ENCODE results near the gene ELF1.
"Not testable (repeated sequence)": the region's sequence is repeated elsewhere in the genome, so short reads cannot be mapped to it uniquely, and the experiment has no call there.

Gene ELF1

GRCh38 chr13:41040584-41041334 is 21.6 kb upstream of the ELF1 start:
- DNase-seq (ENCODE audit: low spot score): no peak

DNA sequence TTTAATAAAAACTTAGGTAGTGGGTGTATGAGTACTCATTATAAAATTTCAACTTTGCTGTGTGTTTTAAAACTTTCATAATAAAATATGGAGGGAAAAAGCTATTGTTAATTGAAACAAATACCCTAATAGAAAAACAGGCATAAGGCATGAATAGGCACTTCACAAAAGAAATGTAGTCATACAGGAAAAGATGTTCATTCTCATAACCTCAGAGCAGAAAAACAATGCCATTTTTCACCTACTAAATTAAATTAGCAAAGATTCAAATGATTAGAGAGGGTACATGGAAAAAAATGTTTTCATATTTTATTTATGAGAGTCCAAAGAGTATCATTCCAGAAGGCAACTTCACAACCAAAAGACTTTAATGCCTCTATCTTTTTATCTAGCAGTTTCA is 20.6 kb upstream of the ELF1 start:
- DNase-seq (ENCODE audit: low spot score): no peak

GRCh38 chr13:41036557-41036956 is 17.4 kb upstream of the ELF1 start:
- not testable (repeated sequence) for DNase-seq (ENCODE audit: low spot score)

DNA sequence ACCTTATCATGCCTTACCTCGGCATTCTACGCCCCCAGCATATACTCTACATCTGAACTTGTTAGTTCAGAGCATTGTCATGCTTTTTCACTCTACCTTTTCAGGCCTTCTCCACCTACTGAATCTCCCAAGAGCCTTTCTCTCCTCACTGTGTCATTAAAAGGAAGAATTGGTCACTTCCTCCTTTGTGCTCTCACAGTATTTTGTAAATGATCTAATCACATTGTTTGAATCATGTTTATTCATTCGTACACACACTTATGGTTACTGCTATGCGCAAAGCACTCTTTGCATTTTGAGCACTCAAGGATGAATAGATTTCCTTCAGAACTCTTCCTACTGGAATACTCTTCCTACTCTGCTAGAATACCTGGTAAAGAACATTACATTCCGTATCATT is 15.8 kb upstream of the ELF1 start:
- no peak for DNase-seq (ENCODE audit: low spot score)

DNA sequence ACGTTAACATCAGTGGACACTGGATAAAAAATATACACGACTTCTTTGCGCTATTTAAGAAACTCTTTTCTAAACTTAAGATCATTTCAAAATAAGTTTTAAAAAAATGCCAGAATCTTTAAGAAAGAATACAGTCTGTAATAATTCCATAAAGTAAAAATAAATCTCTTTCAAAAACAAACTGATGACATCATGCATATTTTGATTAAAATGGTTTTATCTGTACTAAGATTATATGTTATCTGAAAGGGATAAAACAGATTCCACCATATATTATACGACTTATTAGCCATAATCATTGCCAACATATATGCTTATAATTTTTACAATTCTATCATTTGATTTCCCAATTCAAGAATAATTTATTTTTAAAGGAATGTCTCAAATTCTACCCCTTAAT is 15.3 kb upstream of the ELF1 start:
- no peak for DNase-seq (ENCODE audit: low spot score)

DNA sequence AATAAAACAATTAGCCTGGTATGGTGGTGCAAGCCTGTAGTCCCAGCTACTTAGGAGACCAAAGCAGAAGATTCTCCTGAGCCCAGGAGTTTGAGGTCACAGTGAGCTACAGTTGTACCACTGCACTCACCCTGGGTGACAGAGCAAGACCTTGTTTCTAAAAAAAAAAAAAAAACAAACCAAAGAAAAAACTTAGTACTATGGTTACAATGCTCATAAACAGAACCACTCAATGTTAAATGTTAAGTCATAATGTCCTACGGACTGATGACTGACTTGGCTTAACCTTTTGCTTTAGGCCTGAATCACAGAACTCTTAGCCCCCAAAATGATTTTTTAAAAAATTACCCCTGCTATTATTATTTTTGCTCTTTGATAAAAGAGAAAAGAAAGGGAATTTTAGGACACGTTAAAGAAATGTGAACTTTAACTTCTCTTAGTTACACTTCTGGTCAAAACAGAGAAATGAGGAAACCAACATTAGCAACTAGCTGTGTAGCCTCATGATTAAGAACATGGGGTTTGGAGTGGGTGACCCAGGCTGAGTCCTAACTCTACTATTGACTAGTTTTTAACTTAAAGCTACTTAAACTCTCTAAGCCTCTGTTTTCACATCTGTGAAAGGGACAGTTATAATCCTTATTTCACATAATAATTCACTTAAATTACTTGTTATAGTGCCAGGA is 13.7 kb upstream of the ELF1 start:
- DNase-seq (ENCODE audit: low spot score): no peak

GRCh38 chr13:41029629-41030028 is 10.5 kb upstream of the ELF1 start:
- no peak for DNase-seq (ENCODE audit: low spot score)

DNA sequence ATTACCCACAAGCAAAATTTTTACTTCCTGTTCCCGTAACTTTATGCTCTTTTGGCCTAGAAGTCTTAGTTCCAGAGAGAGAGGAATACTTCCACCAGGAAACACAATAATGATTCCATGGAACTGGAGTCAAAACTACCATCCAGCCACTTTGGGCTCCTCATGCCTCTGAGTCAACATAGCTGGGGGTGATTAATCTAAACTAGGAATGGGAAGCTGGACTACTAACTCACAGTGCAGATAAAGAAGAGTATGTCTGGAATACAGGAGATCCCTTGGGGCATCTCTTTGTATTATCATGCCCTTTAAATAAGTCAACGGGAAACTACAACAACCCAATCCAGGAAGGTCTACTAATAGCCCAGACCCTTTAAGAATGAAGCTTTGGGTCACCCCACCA is 8.9 kb upstream of the ELF1 start:
- no peak for DNase-seq (ENCODE audit: low spot score)

DNA sequence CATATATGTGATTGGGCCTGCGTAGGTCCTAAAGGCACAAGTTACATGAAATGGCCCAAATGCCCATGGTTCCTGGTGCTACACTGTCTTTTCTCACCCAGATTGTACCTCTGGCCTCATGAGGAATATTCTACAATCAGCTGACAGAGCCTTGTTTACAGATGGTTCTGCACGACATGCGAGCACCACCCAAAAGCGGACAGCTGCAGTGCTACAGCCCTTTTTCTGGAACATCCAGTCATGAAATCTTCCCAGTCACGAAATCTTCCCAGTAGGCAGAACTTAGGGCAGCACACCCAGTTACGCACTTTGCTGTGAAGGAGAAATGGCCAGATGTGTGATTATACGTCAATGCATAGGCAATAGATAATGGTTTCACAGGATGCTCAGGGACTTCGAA is 7.7 kb upstream of the ELF1 start:
- DNase-seq (ENCODE audit: low spot score): no peak

DNA sequence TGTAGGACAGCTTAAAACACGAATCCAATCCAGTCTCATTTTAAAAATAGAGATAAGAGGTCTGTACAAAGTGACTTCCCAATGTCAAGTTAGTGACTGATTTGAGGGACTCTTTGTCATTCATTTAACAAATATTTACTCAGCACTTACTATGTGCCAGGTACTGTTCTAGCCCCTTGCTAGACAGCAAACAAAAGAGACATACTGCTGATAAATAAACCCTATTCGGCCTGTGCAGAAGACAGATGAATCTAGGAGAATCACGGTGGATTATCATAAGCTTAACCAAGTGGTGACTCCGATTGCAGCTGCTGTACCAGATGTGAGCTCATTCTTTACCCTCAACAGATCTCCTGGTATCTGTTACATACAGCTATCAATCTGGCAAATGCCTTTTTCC is 6.4 kb upstream of the ELF1 start:
- DNase-seq (ENCODE audit: low spot score): no peak

DNA sequence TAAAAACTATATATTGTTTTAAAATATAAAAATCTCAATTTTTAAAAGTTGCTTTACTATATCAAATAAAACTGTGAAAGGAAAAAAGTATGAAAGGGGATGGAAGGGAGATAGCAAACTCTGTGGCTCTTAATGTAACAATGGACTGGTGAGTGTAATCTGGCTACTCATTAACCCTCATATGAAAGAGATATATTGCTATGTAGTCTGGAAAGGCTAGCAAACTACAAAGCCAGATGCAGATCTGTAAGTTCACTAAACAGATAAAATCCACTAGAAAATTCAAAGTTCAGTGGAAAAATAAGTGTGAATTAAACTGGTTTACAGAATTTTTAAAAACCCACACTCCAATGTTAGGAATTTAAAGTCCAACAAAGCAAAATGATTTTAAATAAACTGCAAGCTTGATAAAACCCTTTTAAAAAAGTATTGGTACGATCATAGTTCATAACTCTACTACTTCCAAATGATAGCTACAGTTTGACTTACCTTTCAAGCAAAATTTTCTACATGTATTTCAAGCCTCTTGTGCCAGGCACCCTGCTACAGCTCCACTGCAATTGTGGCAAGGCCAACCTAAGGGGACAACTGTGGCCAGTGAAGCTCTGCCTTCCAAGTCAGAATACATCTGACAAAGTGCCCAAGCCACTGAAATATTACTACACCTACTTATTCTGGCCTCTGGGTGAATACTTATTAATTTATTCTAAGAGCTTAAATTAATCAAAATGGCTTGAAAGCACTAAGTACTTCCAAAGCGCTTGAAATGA is 647 bp upstream of the ELF1 start:
- DNase-seq (ENCODE audit: low spot score): no peak

GRCh38 chr13:41018602-41018948 is 541 bp downstream of the ELF1 start:
- no peak for DNase-seq (ENCODE audit: low spot score)

DNA sequence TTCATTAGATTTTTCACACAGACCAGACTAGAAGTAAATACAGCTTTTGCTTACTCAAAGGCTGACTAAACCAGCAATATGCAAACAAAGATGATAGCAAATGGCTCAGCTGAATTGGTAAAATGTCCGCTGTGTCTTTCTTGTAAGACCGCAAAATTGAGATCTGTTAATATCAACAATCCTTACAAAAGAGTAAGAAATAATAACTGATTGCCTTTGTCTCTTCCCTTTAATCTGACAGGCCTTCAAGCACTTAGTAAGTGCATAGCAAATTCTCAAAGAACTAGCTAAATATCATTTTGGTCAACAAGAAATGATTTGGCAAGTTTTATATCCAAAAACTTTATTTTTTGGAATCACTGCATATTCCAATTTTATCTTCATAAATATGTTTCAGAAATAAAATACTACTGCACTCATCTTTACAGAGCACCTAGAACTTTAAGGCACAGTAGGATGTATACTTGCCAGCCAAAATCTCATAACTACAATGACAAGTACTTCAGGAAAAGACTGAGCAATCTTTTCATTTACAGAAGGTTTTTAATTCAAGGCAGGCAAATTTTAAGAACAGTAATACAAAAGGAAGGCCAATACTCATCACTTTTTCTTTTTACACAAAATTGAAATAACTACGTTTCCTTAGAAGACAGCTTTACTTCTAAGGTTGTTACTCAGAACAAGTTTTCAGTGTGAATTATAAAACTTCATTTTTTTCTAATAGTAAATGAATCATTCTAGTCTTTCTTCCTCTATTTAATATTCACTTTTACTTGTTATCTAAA is 1.1 kb downstream of the ELF1 start:
- DNase-seq (ENCODE audit: low spot score): no peak

DNA sequence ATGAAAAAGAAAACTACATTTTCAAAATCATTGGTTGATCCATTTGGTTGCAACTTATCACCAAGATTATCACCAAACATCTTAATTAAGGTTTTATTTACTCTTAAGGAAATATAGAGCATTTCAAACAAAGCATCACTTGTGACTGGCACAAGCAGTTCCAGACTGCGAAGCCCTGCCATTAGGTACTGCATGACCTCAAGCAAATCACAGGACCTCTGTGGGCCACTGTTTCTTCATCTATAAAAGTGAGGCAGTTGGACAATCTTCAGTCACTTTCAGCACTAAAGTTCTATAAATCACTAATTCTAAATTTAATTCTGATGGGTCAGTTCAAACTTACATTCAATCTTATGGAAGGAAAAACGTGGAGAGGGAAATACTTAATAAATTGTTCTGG is 2.0 kb downstream of the ELF1 start:
- no peak for DNase-seq (ENCODE audit: low spot score)

GRCh38 chr13:41015920-41016319 is 3.2 kb downstream of the ELF1 start:
- DNase-seq (ENCODE audit: low spot score): no peak

DNA sequence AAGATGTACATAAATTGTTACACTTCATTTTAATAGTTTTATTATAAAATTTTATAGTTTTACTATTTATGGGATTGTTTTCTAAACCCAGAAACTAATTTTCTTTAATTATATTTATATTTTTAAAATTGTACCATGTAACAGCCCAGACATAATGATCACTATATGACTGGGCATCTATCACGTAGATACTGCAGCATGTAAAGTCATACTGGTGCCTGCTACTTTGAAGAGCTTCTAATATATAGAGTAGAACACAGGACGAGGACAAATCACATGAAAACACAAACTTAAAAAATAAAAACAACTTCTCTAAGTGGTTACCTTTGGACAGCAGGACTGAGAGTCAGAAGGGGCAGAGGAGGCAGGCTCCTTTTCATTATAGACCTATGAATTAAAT is 5.3 kb downstream of the ELF1 start:
- DNase-seq (ENCODE audit: low spot score): no peak

DNA sequence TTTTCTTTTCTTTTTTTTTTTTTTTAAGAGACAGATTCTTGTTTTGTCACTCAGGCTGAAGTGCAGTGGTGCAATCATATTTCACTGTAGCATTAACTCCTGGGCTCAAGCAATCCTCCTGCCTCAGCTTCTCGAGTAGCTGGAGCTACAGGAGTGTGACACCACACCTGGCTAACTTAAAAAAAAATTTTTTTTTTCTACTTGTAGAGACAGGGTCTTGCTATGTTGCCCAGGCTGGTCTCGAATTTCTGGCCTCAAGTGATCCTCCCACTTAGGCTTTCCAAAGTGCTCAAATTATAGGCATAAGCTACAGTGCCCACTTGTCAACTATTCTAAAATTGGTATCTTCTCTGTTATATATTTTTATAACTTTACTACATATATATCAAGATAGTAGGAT is 6.6 kb downstream of the ELF1 start:
- no peak for DNase-seq (ENCODE audit: low spot score)

GRCh38 chr13:41011382-41011956 is 7.6 kb downstream of the ELF1 start:
- no peak for DNase-seq (ENCODE audit: low spot score)

GRCh38 chr13:41008349-41008980 is 10.7 kb downstream of the ELF1 start:
- DNase-seq (ENCODE audit: low spot score): no peak

DNA sequence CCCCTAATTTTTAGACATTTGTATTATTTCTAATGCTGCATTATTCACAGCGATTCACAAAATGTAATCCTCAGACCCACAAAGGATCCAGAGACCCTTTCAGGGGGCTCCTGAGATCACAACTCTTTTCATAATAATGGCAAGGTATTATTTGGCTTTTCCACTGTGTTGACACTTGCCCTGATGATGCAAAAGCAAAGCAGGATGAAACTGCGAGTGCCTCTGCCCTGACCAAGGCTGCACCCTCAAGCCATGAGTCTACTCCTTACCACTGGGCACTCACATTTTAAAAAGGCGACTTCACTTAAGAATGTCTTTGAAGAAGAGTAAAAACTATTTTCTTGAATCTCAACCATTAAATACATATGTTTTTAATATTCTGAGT is 11.4 kb downstream of the ELF1 start:
- DNase-seq (ENCODE audit: low spot score): no peak

- no peak for DNase-seq (ENCODE audit: low spot score)
Measured at GRCh38 chr13:41006978-41007743, 12.0 kb downstream of the ELF1 start.

Measured in putamen (tissue), 1 donor.